ENCODE results near the gene TSC22D2. TPM values are rescaled to one million over a fixed set of nuclear protein-coding genes. Genes with fewer than 3 reads are reported as not detected.

The TSC22D2 gene
- total RNA-seq, 2 donors from 2014 or later, result 20.2 to 20.9 TPM

DNA sequence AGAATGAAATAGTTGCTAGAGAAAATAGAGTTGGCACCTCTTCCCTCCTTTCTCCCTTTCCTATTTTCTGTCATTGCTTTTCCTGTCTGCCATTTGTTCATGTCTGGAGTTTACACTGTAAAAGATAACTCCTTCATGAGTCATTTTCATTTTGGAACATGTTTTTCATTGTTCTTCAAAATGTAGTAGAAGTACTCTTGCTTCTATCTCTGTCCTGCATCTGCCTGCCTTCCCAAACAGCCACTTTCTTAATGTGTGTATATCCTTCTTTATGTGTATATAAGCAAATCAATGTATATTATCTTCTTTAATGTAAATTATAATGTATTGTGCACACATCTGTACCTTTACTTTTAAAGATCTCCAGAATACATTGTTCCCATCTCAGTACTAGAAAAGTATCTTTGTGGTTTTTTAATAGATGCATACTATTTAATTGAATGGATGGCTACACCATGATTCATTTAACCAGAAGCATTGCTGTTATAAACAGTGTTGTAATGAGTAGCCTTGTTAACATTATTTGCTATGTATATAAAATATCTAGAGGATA lies 41.1 kb downstream of the TSC22D2 start:
- no peak for ATAC-seq (replicated peaks in 1 of 2)
- peak overlapping the region; percentile 23 for H3K27ac Mint-ChIP-seq
- H3K27me3 Mint-ChIP-seq (ENCODE audit: low read depth), result no peaks in the 10 kb centered on the region
- DNase-seq, result no peak
- H3K4me3 Mint-ChIP-seq, result no peak overlapping the region
- no peaks in the 10 kb centered on the region for H3K36me3 Mint-ChIP-seq (ENCODE audit: insufficient read depth in 2 of 2)
- H3K4me1 Mint-ChIP-seq (ENCODE audit: low read depth), result peaks cover 33% of the 10 kb centered on the region
- H3K9me3 Mint-ChIP-seq, result no peaks in the 10 kb centered on the region

DNA sequence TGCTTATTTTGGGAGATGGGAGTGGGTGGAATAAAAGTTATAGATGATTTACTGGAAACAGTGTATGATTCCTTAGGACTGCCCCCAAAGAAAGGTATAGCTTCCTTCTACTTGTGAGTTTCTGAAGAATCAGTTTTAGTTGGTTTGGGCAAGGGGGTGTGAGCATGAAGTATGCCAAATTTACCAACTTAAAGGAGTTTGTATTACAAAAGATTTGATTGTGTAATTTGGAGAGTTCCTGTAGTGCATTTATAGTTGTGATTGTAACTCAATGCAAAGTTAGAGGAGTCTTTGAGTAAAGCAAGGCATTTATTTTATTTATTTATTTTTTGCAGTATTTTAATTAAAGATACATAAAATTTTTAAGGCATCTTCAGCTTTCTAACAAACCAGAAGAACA lies 42.8 kb downstream of the TSC22D2 start:
- no peak overlapping the region for H3K4me3 Mint-ChIP-seq
- H3K27me3 Mint-ChIP-seq (ENCODE audit: low read depth), result no peaks in the 10 kb centered on the region
- no peaks in the 10 kb centered on the region for H3K36me3 Mint-ChIP-seq (ENCODE audit: insufficient read depth in 2 of 2)
- DNase-seq (no peak), ATAC-seq (replicated peaks in 1 of 2) (no peak)
- no peaks in the 10 kb centered on the region for H3K9me3 Mint-ChIP-seq
- peaks cover 33% of the 10 kb centered on the region for H3K4me1 Mint-ChIP-seq (ENCODE audit: low read depth)
- H3K27ac Mint-ChIP-seq, result no peak overlapping the region

GRCh38 chr3:150451329-150452048 lies 43.4 kb downstream of the TSC22D2 start:
- peaks cover 27% of the 10 kb centered on the region for H3K4me1 Mint-ChIP-seq (ENCODE audit: low read depth)

DNA sequence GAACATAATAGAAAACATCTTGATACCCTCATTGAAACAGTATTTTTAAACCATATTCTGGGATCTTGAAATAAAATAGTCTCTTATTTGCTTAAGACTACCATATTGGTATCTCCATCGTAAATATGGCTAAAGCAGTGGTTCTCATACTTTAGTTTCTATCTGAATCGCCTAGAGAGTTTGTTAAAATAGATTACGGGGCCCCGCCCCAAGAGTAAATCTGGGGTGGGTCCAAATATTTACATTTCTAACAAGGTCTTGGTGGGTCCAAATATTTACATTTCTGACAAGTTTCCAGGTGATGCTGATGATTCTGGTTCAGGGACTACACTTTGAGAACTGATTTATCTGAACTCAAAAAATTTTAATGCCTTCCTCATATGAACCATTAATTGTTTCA lies 45.3 kb downstream of the TSC22D2 start:
- Mint-ChIP-seq H3K36me3 (ENCODE audit: insufficient read depth in 2 of 2) (no peaks in the 10 kb centered on the region), H3K27me3 (ENCODE audit: low read depth) (no peaks in the 10 kb centered on the region), H3K9me3 (no peaks in the 10 kb centered on the region), H3K27ac (no peak overlapping the region), H3K4me1 (ENCODE audit: low read depth) (peaks cover 16% of the 10 kb centered on the region), H3K4me3 (no peak overlapping the region)
- DNase-seq (no peak), ATAC-seq (replicated peaks in 1 of 2) (no peak)

More at GRCh38 chr3:150451329-150452048, 43.4 kb downstream of the TSC22D2 start:
- no peaks in the 10 kb centered on the region for H3K27me3 Mint-ChIP-seq (ENCODE audit: low read depth)
- ATAC-seq (replicated peaks in 1 of 2), result no peak
- no peak overlapping the region for H3K27ac Mint-ChIP-seq
- DNase-seq, result no peak
- no peaks in the 10 kb centered on the region for H3K9me3 Mint-ChIP-seq
- H3K4me3 Mint-ChIP-seq, result no peak overlapping the region
- no peaks in the 10 kb centered on the region for H3K36me3 Mint-ChIP-seq (ENCODE audit: insufficient read depth in 2 of 2)

- H3K27me3 Mint-ChIP-seq (ENCODE audit: low read depth), result no peaks in the 10 kb centered on the region
- no peak overlapping the region for H3K27ac Mint-ChIP-seq
- ATAC-seq (replicated peaks in 1 of 2), result no peak
- peaks cover 13% of the 10 kb centered on the region for H3K4me1 Mint-ChIP-seq (ENCODE audit: low read depth)
- no peaks in the 10 kb centered on the region for H3K9me3 Mint-ChIP-seq
- H3K4me3 Mint-ChIP-seq, result no peak overlapping the region
- H3K36me3 Mint-ChIP-seq (ENCODE audit: insufficient read depth in 2 of 2), result no peaks in the 10 kb centered on the region
- DNase-seq, result no peak
Observed at GRCh38 chr3:150454085-150454484, 46.0 kb downstream of the TSC22D2 start.

- no peak for DNase-seq
- Mint-ChIP-seq H3K4me3 (no peak overlapping the region), H3K27ac (no peak overlapping the region)
Observed at GRCh38 chr3:150454622-150455021, 46.5 kb downstream of the TSC22D2 start.

GRCh38 chr3:150455341-150455740 lies 47.2 kb downstream of the TSC22D2 start:
- Mint-ChIP-seq H3K9me3 (no peaks in the 10 kb centered on the region), H3K36me3 (ENCODE audit: insufficient read depth in 2 of 2) (no peaks in the 10 kb centered on the region), H3K27me3 (ENCODE audit: low read depth) (no peaks in the 10 kb centered on the region), H3K4me1 (ENCODE audit: low read depth) (peaks cover 6% of the 10 kb centered on the region), H3K27ac (no peak overlapping the region), H3K4me3 (no peak overlapping the region)
- no peak for DNase-seq
- no peak for ATAC-seq (replicated peaks in 1 of 2)

More at GRCh38 chr3:150454622-150455021, 46.5 kb downstream of the TSC22D2 start:
- ATAC-seq (replicated peaks in 1 of 2), result no peak
- H3K36me3 Mint-ChIP-seq (ENCODE audit: insufficient read depth in 2 of 2), result no peaks in the 10 kb centered on the region
- peaks cover 7% of the 10 kb centered on the region for H3K4me1 Mint-ChIP-seq (ENCODE audit: low read depth)
- no peaks in the 10 kb centered on the region for H3K27me3 Mint-ChIP-seq (ENCODE audit: low read depth)
- H3K9me3 Mint-ChIP-seq, result no peaks in the 10 kb centered on the region

- DNase-seq (no peak), ATAC-seq (replicated peaks in 1 of 2) (no peak)
- Mint-ChIP-seq H3K9me3 (no peaks in the 10 kb centered on the region), H3K4me3 (no peak overlapping the region), H3K27ac (no peak overlapping the region), H3K27me3 (ENCODE audit: low read depth) (no peaks in the 10 kb centered on the region), H3K36me3 (ENCODE audit: insufficient read depth in 2 of 2) (no peaks in the 10 kb centered on the region), H3K4me1 (ENCODE audit: low read depth) (no peaks in the 10 kb centered on the region)
Observed at GRCh38 chr3:150458001-150458400, 49.9 kb downstream of the TSC22D2 start.

DNA sequence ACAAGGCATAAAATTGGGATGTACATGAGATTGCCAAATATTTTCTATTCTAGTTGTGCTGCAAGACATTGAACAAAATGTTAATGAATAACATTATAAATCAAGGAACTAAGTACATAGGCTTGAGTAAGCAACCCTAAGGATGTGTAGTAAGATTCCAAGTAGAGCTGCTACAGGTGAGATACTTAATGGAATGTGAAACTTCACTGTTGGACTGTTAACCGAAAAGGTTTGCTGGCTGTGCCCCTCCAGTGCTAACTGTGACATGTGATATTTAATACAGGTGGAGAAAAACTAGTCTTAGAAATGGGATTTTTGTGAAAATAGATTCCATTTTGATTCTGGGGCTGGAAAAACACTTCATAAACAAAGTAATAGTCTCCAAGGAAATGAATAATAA lies 52.4 kb downstream of the TSC22D2 start:
- H3K36me3 Mint-ChIP-seq (ENCODE audit: insufficient read depth in 2 of 2), result no peaks in the 10 kb centered on the region
- no peaks in the 10 kb centered on the region for H3K4me1 Mint-ChIP-seq (ENCODE audit: low read depth)
- no peak overlapping the region for H3K27ac Mint-ChIP-seq
- no peaks in the 10 kb centered on the region for H3K27me3 Mint-ChIP-seq (ENCODE audit: low read depth)
- no peak overlapping the region for H3K4me3 Mint-ChIP-seq
- ATAC-seq (replicated peaks in 1 of 2), result no peak
- H3K9me3 Mint-ChIP-seq, result no peaks in the 10 kb centered on the region
- no peak for DNase-seq

GRCh38 chr3:150461399-150461798 lies 53.3 kb downstream of the TSC22D2 start:
- Mint-ChIP-seq H3K9me3 (no peaks in the 10 kb centered on the region), H3K27ac (no peak overlapping the region), H3K4me1 (ENCODE audit: low read depth) (no peaks in the 10 kb centered on the region), H3K27me3 (ENCODE audit: low read depth) (no peaks in the 10 kb centered on the region), H3K36me3 (ENCODE audit: insufficient read depth in 2 of 2) (no peaks in the 10 kb centered on the region), H3K4me3 (no peak overlapping the region)
- no peak for DNase-seq
- no peak for ATAC-seq (replicated peaks in 1 of 2)

GRCh38 chr3:150462108-150462507 lies 54.0 kb downstream of the TSC22D2 start:
- DNase-seq (no peak), ATAC-seq (replicated peaks in 1 of 2) (no peak)
- H3K27ac Mint-ChIP-seq, result no peak overlapping the region
- H3K4me3 Mint-ChIP-seq, result no peak overlapping the region
- H3K4me1 Mint-ChIP-seq (ENCODE audit: low read depth), result no peaks in the 10 kb centered on the region
- no peaks in the 10 kb centered on the region for H3K27me3 Mint-ChIP-seq (ENCODE audit: low read depth)
- H3K9me3 Mint-ChIP-seq, result no peaks in the 10 kb centered on the region
- H3K36me3 Mint-ChIP-seq (ENCODE audit: insufficient read depth in 2 of 2), result no peaks in the 10 kb centered on the region

DNA sequence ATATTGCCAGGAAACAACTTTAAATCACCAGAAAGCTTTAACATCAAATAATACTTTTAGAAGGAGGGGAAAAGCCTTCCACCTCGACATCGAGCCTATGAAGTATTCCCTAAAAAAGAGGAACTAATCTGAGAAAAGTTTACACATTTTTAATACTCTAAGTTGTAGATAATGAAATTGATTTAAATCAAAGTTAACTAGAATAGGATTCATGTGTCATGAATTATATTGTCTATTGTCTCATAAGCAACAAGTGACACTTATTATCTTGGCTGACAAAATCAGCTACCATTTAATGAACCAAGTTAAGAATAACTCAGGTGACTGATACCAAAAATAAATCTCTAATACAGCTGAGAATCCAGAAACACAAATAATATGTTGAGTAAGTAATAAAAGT lies 56.6 kb downstream of the TSC22D2 start:
- H3K36me3 Mint-ChIP-seq (ENCODE audit: insufficient read depth in 2 of 2), result no peaks in the 10 kb centered on the region
- H3K4me3 Mint-ChIP-seq, result no peak overlapping the region
- H3K4me1 Mint-ChIP-seq (ENCODE audit: low read depth), result peaks cover 7% of the 10 kb centered on the region
- ATAC-seq (replicated peaks in 1 of 2), result no peak
- DNase-seq, result no peak
- H3K9me3 Mint-ChIP-seq, result no peaks in the 10 kb centered on the region
- H3K27ac Mint-ChIP-seq, result no peak overlapping the region
- no peaks in the 10 kb centered on the region for H3K27me3 Mint-ChIP-seq (ENCODE audit: low read depth)

DNA sequence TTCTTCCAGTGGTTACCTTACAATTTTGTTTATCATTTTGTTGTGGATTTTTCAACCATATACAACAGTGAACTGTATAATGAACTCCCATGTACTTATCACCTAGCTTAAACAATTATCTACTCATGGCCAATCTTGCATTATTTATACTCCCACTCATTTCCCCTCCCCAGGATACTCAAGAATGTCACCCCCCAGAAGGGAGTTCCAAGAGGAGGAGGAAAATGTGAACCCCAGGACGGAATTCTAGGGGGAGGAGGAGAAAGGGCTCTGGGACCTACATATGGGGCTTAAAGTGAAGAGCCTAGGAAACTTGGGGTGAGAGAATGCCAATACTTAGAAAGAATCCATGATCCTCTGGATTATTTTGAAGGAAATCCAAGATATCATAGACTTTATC lies 59.3 kb downstream of the TSC22D2 start:
- peaks cover 7% of the 10 kb centered on the region for H3K4me1 Mint-ChIP-seq (ENCODE audit: low read depth)
- H3K4me3 Mint-ChIP-seq, result no peak overlapping the region
- H3K9me3 Mint-ChIP-seq, result no peaks in the 10 kb centered on the region
- ATAC-seq (replicated peaks in 1 of 2) (no peak), DNase-seq (no peak)
- no peak overlapping the region for H3K27ac Mint-ChIP-seq
- no peaks in the 10 kb centered on the region for H3K36me3 Mint-ChIP-seq (ENCODE audit: insufficient read depth in 2 of 2)
- no peaks in the 10 kb centered on the region for H3K27me3 Mint-ChIP-seq (ENCODE audit: low read depth)
